Hematopoietic multipotent progenitor cell treated with erythropoietin and hydrocortisone succinate and interleukin-3 and kit ligand, for 17 days (in vitro differentiated cells): ENCODE measurements around the gene DPP9.
"Not testable (repeated sequence)": the region's sequence is repeated elsewhere in the genome, so short reads cannot be mapped to it uniquely, and the experiment has no call there.

Source experiments
- DNase-seq: peaks from one replicate; pipeline ENCODE4 v3.0.0-alpha.2; 2015; ENCODE audit warnings: low spot score

DPP9 gene

GRCh38 chr19:4687396-4687795, 36.2 kb downstream of the DPP9 start:
- DNase-seq, result no peak

- DNase-seq, result no peak
Measured at GRCh38 chr19:4686700-4687099, 36.9 kb downstream of the DPP9 start.

- DNase-seq, result no peak
Measured at GRCh38 chr19:4684312-4685095, 39.1 kb downstream of the DPP9 start.

GRCh38 chr19:4682417-4683200, 41.0 kb downstream of the DPP9 start:
- no peak for DNase-seq

GRCh38 chr19:4680021-4680420, 43.6 kb downstream of the DPP9 start:
- not testable (repeated sequence) for DNase-seq

GRCh38 chr19:4678881-4679790, 44.5 kb downstream of the DPP9 start:
- DNase-seq, result peak; percentile 11

GRCh38 chr19:4676955-4677731, 46.5 kb downstream of the DPP9 start:
- peak; percentile 23 for DNase-seq

GRCh38 chr19:4675346-4675745, 48.3 kb downstream of the DPP9 start:
- no peak for DNase-seq

GRCh38 chr19:4673726-4674125, 49.9 kb downstream of the DPP9 start:
- no peak for DNase-seq

GRCh38 chr19:4673216-4673615, 50.4 kb downstream of the DPP9 start:
- DNase-seq, result no peak

GRCh38 chr19:4671185-4671851, 52.3 kb downstream of the DPP9 start:
- no peak for DNase-seq

GRCh38 chr19:4669723-4670480, 53.7 kb downstream of the DPP9 start, which contains the start of gene MYDGF:
Gene MYDGF, minus strand, starts transcription at chr19:4670342. Its CDS starts 8 bp downstream, at chr19:4670334.
- peak; percentile 88 for DNase-seq

GRCh38 chr19:4664642-4665041, 59.0 kb downstream of the DPP9 start:
- no peak for DNase-seq

GRCh38 chr19:4662812-4663211, 60.8 kb downstream of the DPP9 start:
- DNase-seq, result no peak

- no peak for DNase-seq
Measured at GRCh38 chr19:4662020-4662695, 61.5 kb downstream of the DPP9 start.

- no peak for DNase-seq
Measured at GRCh38 chr19:4660993-4661392, 62.6 kb downstream of the DPP9 start.

- DNase-seq, result peak; percentile 62
Measured at GRCh38 chr19:4660181-4660791, 63.4 kb downstream of the DPP9 start.

GRCh38 chr19:4657835-4658234, 65.8 kb downstream of the DPP9 start:
- DNase-seq, result no peak

- DNase-seq, result no peak
Measured at GRCh38 chr19:4657262-4657661, 66.4 kb downstream of the DPP9 start.
